HFFc6 (cell line): ENCODE data around the gene MPPED1. TPM values are rescaled to one million over a fixed set of nuclear protein-coding genes. Genes with fewer than 3 reads are reported as not detected.

ENCODE experiments used
- DNase-seq: peaks from one replicate; pipeline ENCODE4 v3.0.0-alpha.2; 2018
- H3K27ac Mint-ChIP-seq: 2 replicates; pipeline ENCODE4 v1.8.0; 2020; ENCODE audit warnings: mild to moderate bottlenecking, mixed read lengths
- H3K27me3 Mint-ChIP-seq: 2 replicates; pipeline ENCODE4 v1.8.0; 2021; ENCODE audit warnings: mild to moderate bottlenecking, moderate library complexity, mixed read lengths; ENCODE audit not compliant: insufficient read depth
- H3K36me3 Mint-ChIP-seq: 2 replicates; pipeline ENCODE4 v1.8.0; 2021; ENCODE audit warnings: low read depth, mixed read lengths
- H3K4me1 Mint-ChIP-seq: 2 replicates; pipeline ENCODE4 v1.8.0; 2020; ENCODE audit warnings: low read depth, mixed read lengths
- H3K4me3 Mint-ChIP-seq: 2 replicates; pipeline ENCODE4 v1.8.0; 2020; ENCODE audit warnings: mild to moderate bottlenecking, moderate library complexity, mixed read lengths
- H3K9me3 Mint-ChIP-seq: 2 replicates; pipeline ENCODE4 v1.8.0; 2020; ENCODE audit warnings: mild to moderate bottlenecking, mixed read lengths
- CTCF ChIP-seq: fragments of 200-600 bp; sonication (generic); IDR thresholded peaks from 2 replicates; pipeline ENCODE4 v1.5.0; 2021; ENCODE audit warnings: antibody characterized with exemption, mild to moderate bottlenecking
- total RNA-seq, 6 experiments: library from RNA; stranded (reverse); fragmentation: NEBNext Ultra II Directional; extraction: Animal tissue kit (Norgen Biotek cat#: 25700); gene quantifications; 2 replicates in 1 of 6; 3 replicates in 5 of 6; pipeline ENCODE4 v1.2.3, GENCODE V29; 2021

Gene MPPED1
- total RNA-seq, 6 experiments from 2014 or later = not detected

GRCh38 chr22:43541462-43542407 lies 129.9 kb downstream of the MPPED1 start:
- no peak overlapping the region for H3K4me3 Mint-ChIP-seq
- peaks cover 11% of the 10 kb centered on the region for H3K36me3 Mint-ChIP-seq
- no peak for TF ChIP-seq CTCF
- H3K27ac Mint-ChIP-seq = no peak overlapping the region
- no peaks in the 10 kb centered on the region for H3K4me1 Mint-ChIP-seq
- DNase-seq = no peak
- no peaks in the 10 kb centered on the region; the same call in none of the 2 replicates for H3K27me3 Mint-ChIP-seq
- peaks cover 90% of the 10 kb centered on the region for H3K9me3 Mint-ChIP-seq

DNA sequence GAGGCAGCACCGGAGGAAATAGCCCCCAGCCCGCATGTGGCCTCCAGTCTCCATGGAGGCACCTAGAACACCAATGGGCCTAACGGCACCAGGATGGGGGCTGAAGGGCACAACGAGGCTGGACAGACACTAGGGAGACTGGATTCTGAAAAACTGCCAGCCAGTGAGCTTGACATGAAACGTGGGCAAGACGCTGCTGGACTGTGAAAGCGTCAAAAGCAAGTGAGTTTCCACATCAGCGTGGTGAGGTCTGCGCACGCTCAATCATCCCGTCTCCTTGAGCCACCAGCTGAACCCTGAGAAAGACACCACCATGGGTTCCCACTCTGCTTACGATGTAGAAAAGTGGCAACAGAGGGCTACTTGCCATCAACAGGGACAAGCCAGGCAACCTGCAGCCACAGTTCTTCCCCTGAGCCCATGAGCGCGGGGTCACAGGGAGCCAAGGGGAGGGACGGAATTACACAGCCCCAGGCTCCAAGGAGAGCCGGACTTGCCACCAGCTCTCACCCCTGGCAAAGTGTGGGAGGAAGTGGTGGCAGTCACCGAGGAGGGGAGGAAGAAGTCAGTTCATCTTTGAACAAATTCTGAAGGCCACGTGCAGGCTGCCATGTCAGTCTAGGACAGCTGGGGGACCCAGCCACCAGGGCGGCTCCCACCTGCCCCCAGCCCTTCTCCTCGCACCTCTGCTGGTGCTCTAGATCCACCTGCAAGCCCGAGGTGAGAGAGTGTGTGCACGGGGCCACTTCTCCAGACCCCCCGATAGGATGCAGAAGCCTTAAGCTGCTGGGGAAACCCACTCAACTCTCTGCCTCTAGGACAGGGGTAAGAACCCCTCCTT lies 131.1 kb downstream of the MPPED1 start:
- no peaks in the 10 kb centered on the region for H3K4me1 Mint-ChIP-seq
- H3K27ac Mint-ChIP-seq = no peak overlapping the region
- H3K36me3 Mint-ChIP-seq = peaks cover 15% of the 10 kb centered on the region
- peaks cover 85% of the 10 kb centered on the region for H3K9me3 Mint-ChIP-seq
- H3K27me3 Mint-ChIP-seq = no peaks in the 10 kb centered on the region; the same call in none of the 2 replicates
- H3K4me3 Mint-ChIP-seq = no peak overlapping the region
- TF ChIP-seq CTCF = no peak
- no peak for DNase-seq

DNA sequence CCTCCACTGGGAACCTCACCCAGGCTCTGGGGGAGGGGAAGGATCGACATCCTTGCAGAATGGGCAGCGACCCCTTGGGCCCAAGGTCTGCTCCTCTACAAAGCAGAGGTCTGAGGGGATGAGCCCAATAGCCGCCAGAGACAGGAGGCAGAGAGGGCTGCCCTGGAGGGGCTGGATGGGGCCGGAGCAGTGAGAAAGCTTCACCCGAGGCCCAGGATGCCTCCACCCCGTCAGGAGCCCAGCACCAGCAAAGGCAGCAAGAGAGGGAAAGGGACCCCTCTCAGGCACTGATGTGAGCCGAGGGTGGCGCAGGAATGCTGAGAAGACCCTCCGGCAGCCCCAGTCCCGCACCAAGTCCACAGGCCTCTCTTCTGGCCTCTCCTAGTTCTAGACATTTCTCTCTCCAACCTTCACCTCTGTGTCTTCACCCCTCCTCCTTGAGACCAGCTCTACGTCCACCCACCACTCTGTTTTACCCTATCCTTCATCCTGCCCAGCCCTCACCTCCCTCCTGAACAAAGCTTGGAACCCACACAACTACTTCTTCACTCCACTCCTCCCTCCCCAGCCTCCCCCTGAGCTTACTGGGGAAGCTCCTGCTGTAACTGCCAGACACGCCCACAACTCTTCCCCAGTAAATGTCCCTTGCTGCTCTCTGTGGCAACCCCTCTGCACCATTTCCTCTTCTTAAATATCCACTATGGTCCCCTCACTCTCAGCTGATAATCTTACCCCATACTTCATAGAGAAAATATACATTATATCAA lies 131.9 kb downstream of the MPPED1 start:
- TF ChIP-seq CTCF = no peak
- DNase-seq = no peak
- no peak overlapping the region for H3K4me3 Mint-ChIP-seq
- peaks cover 11% of the 10 kb centered on the region for H3K36me3 Mint-ChIP-seq
- no peak overlapping the region for H3K27ac Mint-ChIP-seq
- no peaks in the 10 kb centered on the region for H3K4me1 Mint-ChIP-seq
- H3K9me3 Mint-ChIP-seq = peaks cover 77% of the 10 kb centered on the region
- no peaks in the 10 kb centered on the region; the same call in none of the 2 replicates for H3K27me3 Mint-ChIP-seq

DNA sequence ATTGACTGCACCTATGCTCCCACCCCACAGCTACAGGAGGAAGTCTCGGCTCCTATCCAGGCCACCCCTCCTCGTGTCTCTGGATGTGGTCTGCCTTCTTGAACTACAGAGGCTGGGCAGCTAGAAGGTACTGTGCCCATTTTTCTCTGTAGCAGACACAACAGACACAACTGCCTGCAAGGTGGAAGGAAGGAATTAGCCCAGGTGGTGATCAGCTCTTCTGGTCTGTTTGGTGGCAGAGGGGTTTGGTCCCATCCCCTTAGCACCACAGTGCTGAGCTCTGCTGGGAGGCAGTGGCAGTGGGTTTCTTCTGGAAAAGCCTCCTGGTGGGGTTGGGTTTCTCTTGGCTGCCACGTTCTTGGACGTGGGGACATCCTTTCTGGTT lies 132.5 kb downstream of the MPPED1 start:
- H3K27ac Mint-ChIP-seq = no peak overlapping the region
- TF ChIP-seq CTCF = no peak
- no peaks in the 10 kb centered on the region for H3K4me1 Mint-ChIP-seq
- no peak for DNase-seq
- H3K9me3 Mint-ChIP-seq = peaks cover 71% of the 10 kb centered on the region
- H3K36me3 Mint-ChIP-seq = peaks cover 11% of the 10 kb centered on the region
- no peak overlapping the region for H3K4me3 Mint-ChIP-seq
- no peaks in the 10 kb centered on the region; the same call in none of the 2 replicates for H3K27me3 Mint-ChIP-seq

DNA sequence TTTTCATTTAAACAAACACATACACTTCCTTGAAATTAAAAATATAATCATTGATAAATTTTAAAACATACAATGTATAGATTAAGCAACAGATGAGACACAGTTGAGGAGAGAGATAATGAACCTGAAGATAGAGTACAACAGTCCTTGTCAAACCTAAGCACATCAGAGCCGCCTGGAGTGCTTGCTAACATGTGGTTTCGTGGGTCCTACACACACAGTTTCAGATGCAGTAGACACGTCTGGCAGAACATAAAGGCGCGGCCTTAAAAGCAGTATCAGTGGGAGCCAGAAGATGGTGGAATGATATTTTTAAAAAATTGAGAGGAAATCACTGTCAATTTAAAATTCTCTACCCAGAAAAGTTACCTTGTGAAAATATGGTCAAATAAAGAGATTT lies 134.4 kb downstream of the MPPED1 start:
- Mint-ChIP-seq H3K4me3 (no peak overlapping the region), H3K9me3 (peaks cover 60% of the 10 kb centered on the region), H3K36me3 (peaks cover 11% of the 10 kb centered on the region), H3K4me1 (no peaks in the 10 kb centered on the region), H3K27ac (no peak overlapping the region), H3K27me3 (no peaks in the 10 kb centered on the region; the same call in none of the 2 replicates)
- DNase-seq = no peak
- TF ChIP-seq CTCF = no peak
